CD4-positive, alpha-beta memory T cell (primary cell): ENCODE results near the gene ZC3H7A. TPM values are rescaled to one million over a fixed set of nuclear protein-coding genes. Genes with fewer than 3 reads are reported as not detected.
"Not testable (repeated sequence)": the region's sequence is repeated elsewhere in the genome, so short reads cannot be mapped to it uniquely, and the experiment has no call there.

Experiments used
- CTCF ChIA-PET: fragments of 350-600 bp; sonication (Branson Sonifier 250); formaldehyde crosslinking; loops from one replicate; lab custom pipeline; 2021; ENCODE audit warnings: inconsistent platforms; ENCODE audit not compliant: partially characterized antibody; lab: Charles Lee
- POLR2A ChIA-PET: fragments of 350-600 bp; sonication (Branson Sonifier 250); formaldehyde crosslinking; loops from one replicate; lab custom pipeline; 2021; ENCODE audit not compliant: partially characterized antibody; lab: Charles Lee
- DNase-seq, 5 donors: peaks; one replicate each; pipeline versions ENCODE4 v3.0.0 to v3.0.0-alpha.2; 2020 to 2022; ENCODE audit warnings: mixed read lengths in 1 of 5
- H3K27ac ChIP-seq: one replicate; pipeline ENCODE4 v1.7.0; 2013; ENCODE audit warnings: low read depth, low read length
- H3K27me3 ChIP-seq: 2 replicates; pipeline ENCODE4 v1.7.0; 2013; ENCODE audit warnings: mild to moderate bottlenecking, low read length, moderate library complexity; ENCODE audit not compliant: insufficient read depth
- H3K36me3 ChIP-seq: 2 replicates; pipeline ENCODE4 v1.7.0; 2013; ENCODE audit warnings: mild to moderate bottlenecking, low read length, moderate library complexity; ENCODE audit not compliant: insufficient read depth
- H3K4me1 ChIP-seq: 2 replicates; pipeline ENCODE4 v1.7.0; 2013; ENCODE audit warnings: mild to moderate bottlenecking, low read length, moderate library complexity; ENCODE audit not compliant: insufficient read depth
- H3K4me3 ChIP-seq, 2 donors: one replicate each; pipeline ENCODE4 v1.7.0; 2013; ENCODE audit warnings: low read length in 2 of 2, mild to moderate bottlenecking in 1 of 2
- H3K9me3 ChIP-seq, 2 donors: one replicate each; pipeline ENCODE4 v1.7.0; 2013; ENCODE audit warnings: low read length in 2 of 2, control low read depth in 1 of 2; ENCODE audit not compliant: control insufficient read depth in 1 of 2
- H3K27ac Mint-ChIP-seq, 7 donors: one replicate each; pipeline ENCODE4 v1.8.0; 2020 to 2021; ENCODE audit warnings: mixed read lengths in 7 of 7, mild to moderate bottlenecking in 6 of 7, inconsistent platforms in 3 of 7, moderate library complexity in 3 of 7
- H3K27me3 Mint-ChIP-seq, 2 donors: one replicate each; pipeline ENCODE4 v1.8.0; 2020 to 2021; ENCODE audit warnings: mixed read lengths in 2 of 2
- H3K36me3 Mint-ChIP-seq, 2 donors: one replicate each; pipeline ENCODE4 v1.8.0; 2020 to 2021; ENCODE audit warnings: mixed read lengths in 2 of 2, inconsistent platforms in 1 of 2, mild to moderate bottlenecking in 1 of 2
- H3K4me1 Mint-ChIP-seq, 4 donors: one replicate each; pipeline ENCODE4 v1.8.0; 2020 to 2021; ENCODE audit warnings: mixed read lengths in 4 of 4, mild to moderate bottlenecking in 1 of 4
- H3K4me3 Mint-ChIP-seq, 8 donors: one replicate each; pipeline ENCODE4 v1.8.0; 2020 to 2021; ENCODE audit warnings: mixed read lengths in 8 of 8, mild to moderate bottlenecking in 7 of 8, moderate library complexity in 6 of 8, inconsistent platforms in 3 of 8
- H3K9me3 Mint-ChIP-seq, 8 donors: one replicate each; pipeline ENCODE4 v1.8.0; 2020 to 2021; ENCODE audit warnings: mixed read lengths in 8 of 8, mild to moderate bottlenecking in 5 of 8, inconsistent platforms in 3 of 8, moderate library complexity in 1 of 8
- intact Hi-C: fragments of 100-400 bp; cut with micrococcal nuclease; formaldehyde crosslinking; loops from one replicate; pipeline ENCODE4 v1.15.1; 2023
- polyA plus RNA-seq, 2 donors: library from polyadenylated mRNA; unstranded; fragments of 300-500 nt; fragmentation: Illumina TruSeq; gene quantifications; one replicate each; pipeline ENCODE4 v1.2.3, GENCODE V29; 2021
- total RNA-seq, 2 experiments: library from RNA; stranded (reverse); gene quantifications; one replicate each; pipeline ENCODE4 v1.2.3, GENCODE V29; 2021

The ZC3H7A gene
- total and polyA plus RNA-seq, 4 experiments from 2014 or later = 39.9 to 92.1 (median 66.3) TPM

GRCh38 chr16:11784980-11785599, 12.0 kb downstream of the ZC3H7A start:
- POLR2A ChIA-PET = interaction anchor here (3.5 to 8.3 kb wide), 2 partner anchors 12 to 42 kb away, joined by 21 to 155 read pairs; partner anchors contain the start of genes TXNDC11 and ZC3H7A
- not testable (repeated sequence) for H3K9me3 ChIP-seq
- H3K27ac ChIP-seq = peak overlapping the region; percentile 33

DNA sequence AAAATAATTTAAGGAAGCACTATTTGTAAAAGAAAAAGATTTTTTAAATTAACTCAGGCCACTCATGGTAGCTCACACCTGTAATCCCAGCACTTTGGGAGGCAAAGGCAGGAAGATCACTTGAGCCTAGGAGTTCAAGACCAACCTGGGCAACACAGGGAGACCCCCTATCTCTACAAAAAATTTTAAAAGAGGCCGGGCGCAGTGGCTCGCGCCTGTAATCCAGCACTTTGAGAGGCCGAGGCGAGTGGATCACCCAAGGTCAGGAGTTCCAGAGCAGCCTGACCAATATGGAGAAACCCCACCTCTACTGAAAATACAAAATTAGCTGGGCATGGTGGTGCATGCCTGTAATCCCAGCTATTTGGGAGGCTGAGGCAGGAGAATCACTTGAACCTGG, 12.7 kb downstream of the ZC3H7A start:
- peak overlapping the region; percentile 96 for H3K27ac ChIP-seq
- H3K36me3 ChIP-seq, H3K9me3 Mint-ChIP-seq, H3K4me3 ChIP-seq, DNase-seq, H3K27me3 ChIP-seq, H3K27me3 Mint-ChIP-seq, intact Hi-C loops, H3K9me3 ChIP-seq: not testable (repeated sequence)
- H3K27ac Mint-ChIP-seq = peak overlapping the region in 6 of 7 donors; percentile 48 to 97 (median 82)
- H3K4me3 Mint-ChIP-seq = peak overlapping the region in 3 of 8 donors; percentile 20 to 57 (median 34)
- H3K4me1 Mint-ChIP-seq = peaks cover 43 to 72% (median 58%) of the 10 kb centered on the region in 4 donors
- ChIA-PET POLR2A (interaction anchor here (0.9 to 8.3 kb wide), 3 partner anchors 8 to 41 kb away, joined by 3 to 155 read pairs (median 21); partner anchors contain the start of genes TXNDC11 and ZC3H7A), CTCF (interaction anchor here (0.7 to 3.3 kb wide), 4 partner anchors 9 to 284 kb away, joined by 4 to 24 read pairs (median 4); partner anchors contain the start of gene ZC3H7A)
- peaks cover 0 to 23% of the 10 kb centered on the region in 2 donors for H3K36me3 Mint-ChIP-seq
- peaks cover 84% of the 10 kb centered on the region for H3K4me1 ChIP-seq

More at GRCh38 chr16:11784980-11785599, 12.0 kb downstream of the ZC3H7A start:
- intact Hi-C loops, DNase-seq, H3K27me3 Mint-ChIP-seq, H3K4me3 Mint-ChIP-seq, H3K9me3 Mint-ChIP-seq, H3K4me3 ChIP-seq, H3K36me3 ChIP-seq, H3K27me3 ChIP-seq: not testable (repeated sequence)
- H3K27ac Mint-ChIP-seq = peak overlapping the region in 6 of 7 donors; percentile 53 to 97 (median 85)
- CTCF ChIA-PET = interaction anchor here (1.1 to 3.3 kb wide), 4 partner anchors 8 to 283 kb away, joined by 4 to 24 read pairs (median 4); partner anchors contain the start of gene ZC3H7A
- peaks cover 44 to 74% (median 60%) of the 10 kb centered on the region in 4 donors for H3K4me1 Mint-ChIP-seq
- H3K36me3 Mint-ChIP-seq = peaks cover 0 to 19% of the 10 kb centered on the region in 2 donors
- peaks cover 89% of the 10 kb centered on the region for H3K4me1 ChIP-seq

DNA sequence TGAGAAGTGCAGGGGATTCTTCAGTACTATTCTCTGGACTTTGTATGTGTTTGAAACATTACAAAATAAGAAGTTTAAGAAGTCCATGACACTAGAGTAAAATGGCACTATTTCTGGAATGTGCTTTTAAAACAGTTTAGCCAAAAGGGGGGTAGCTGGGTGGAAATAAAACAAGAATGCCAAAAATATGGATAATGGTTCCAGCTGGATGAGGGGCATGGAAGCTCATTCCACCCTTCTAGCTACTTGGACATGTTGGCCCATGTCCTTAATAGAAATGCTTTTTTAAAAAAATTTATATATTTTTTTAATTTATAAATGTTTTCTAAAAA, 13.1 kb downstream of the ZC3H7A start:
- H3K4me3 ChIP-seq = peak overlapping the region in 1 of 2 donors; percentile 58

GRCh38 chr16:11783319-11784037, 13.6 kb downstream of the ZC3H7A start:
- Mint-ChIP-seq H3K27ac (peak overlapping the region; percentile 97 to 100 (median 98)), H3K4me1 (peaks cover 42 to 66% (median 53%) of the 10 kb centered on the region in 4 donors), H3K36me3 (peaks cover 0 to 26% of the 10 kb centered on the region in 2 donors), H3K27me3 (no peaks in the 10 kb centered on the region), H3K9me3 (no peaks in the 10 kb centered on the region), H3K4me3 (peak overlapping the region; percentile 82 to 90 (median 86))
- H3K4me3 ChIP-seq = peak overlapping the region; percentile 58 to 87
- no peaks in the 10 kb centered on the region for H3K27me3 ChIP-seq
- intact Hi-C loops = loop anchor here (1.0 to 2.0 kb wide), 4 partner anchors 14 to 131 kb away; partner anchors contain the start of genes GSPT1, RSL1D1, TXNDC11 and ZC3H7A
- POLR2A ChIA-PET = interaction anchor here (0.9 to 8.3 kb wide), 7 partner anchors 8 to 68 kb away, joined by 3 to 155 read pairs (median 4); partner anchors contain the start of genes RSL1D1, TXNDC11 and ZC3H7A
- no peaks in the 10 kb centered on the region for H3K9me3 ChIP-seq
- H3K27ac ChIP-seq = peak overlapping the region; percentile 96
- CTCF ChIA-PET = interaction anchor here (0.5 to 3.3 kb wide), 3 partner anchors 10 to 49 kb away, joined by 3 to 24 read pairs (median 4); partner anchors contain the start of gene ZC3H7A
- H3K4me1 ChIP-seq = peaks cover 75% of the 10 kb centered on the region
- no peaks in the 10 kb centered on the region for H3K36me3 ChIP-seq
- peak; percentile 79 to 88 (median 84) for DNase-seq

More for the DNA sequence above, 13.1 kb downstream of the ZC3H7A start:
- ChIA-PET POLR2A (interaction anchor here (0.9 to 8.3 kb wide), 3 partner anchors 8 to 41 kb away, joined by 3 to 155 read pairs (median 21); partner anchors contain the start of genes TXNDC11 and ZC3H7A), CTCF (interaction anchor here (0.7 to 3.3 kb wide), 3 partner anchors 10 to 284 kb away, joined by 4 to 24 read pairs (median 4); partner anchors contain the start of gene ZC3H7A)
- no peaks in the 10 kb centered on the region for H3K9me3 Mint-ChIP-seq
- Histone ChIP-seq H3K4me1 (peaks cover 80% of the 10 kb centered on the region), H3K27me3 (no peaks in the 10 kb centered on the region), H3K27ac (peak overlapping the region; percentile 96), H3K36me3 (no peaks in the 10 kb centered on the region), H3K9me3 (no peaks in the 10 kb centered on the region)
- peak overlapping the region; percentile 97 to 100 (median 98) for H3K27ac Mint-ChIP-seq
- H3K4me3 Mint-ChIP-seq = peak overlapping the region; percentile 82 to 90 (median 86)
- H3K36me3 Mint-ChIP-seq = peaks cover 0 to 24% of the 10 kb centered on the region in 2 donors
- no peak for DNase-seq
- intact Hi-C loops = no loop called here
- H3K4me1 Mint-ChIP-seq = peaks cover 43 to 71% (median 57%) of the 10 kb centered on the region in 4 donors
- H3K27me3 Mint-ChIP-seq = no peaks in the 10 kb centered on the region

- H3K4me3 ChIP-seq = no peak overlapping the region
- H3K4me1 Mint-ChIP-seq = peaks cover 32 to 52% (median 41%) of the 10 kb centered on the region in 4 donors
- H3K27me3 Mint-ChIP-seq = no peaks in the 10 kb centered on the region
- no peaks in the 10 kb centered on the region for H3K27me3 ChIP-seq
- peaks cover 58% of the 10 kb centered on the region for H3K4me1 ChIP-seq
- no peaks in the 10 kb centered on the region for H3K36me3 ChIP-seq
- ChIA-PET CTCF (interaction anchor here (0.8 to 2.4 kb wide), 5 partner anchors 10 to 286 kb away, joined by 3 to 13 read pairs (median 3); partner anchors contain the start of gene ZC3H7A), POLR2A (interaction anchor here (1.9 to 8.3 kb wide), 4 partner anchors 10 to 38 kb away, joined by 6 to 155 read pairs (median 20); partner anchors contain the start of genes TXNDC11 and ZC3H7A)
- peak overlapping the region; percentile 96 for H3K27ac ChIP-seq
- no peaks in the 10 kb centered on the region for H3K9me3 Mint-ChIP-seq
- H3K9me3 ChIP-seq = no peaks in the 10 kb centered on the region
- peaks cover 3 to 24% of the 10 kb centered on the region in 2 donors for H3K36me3 Mint-ChIP-seq
- H3K4me3 Mint-ChIP-seq = peak overlapping the region; percentile 45 to 80 (median 59)
- H3K27ac Mint-ChIP-seq = peak overlapping the region; percentile 93 to 100 (median 98)
- DNase-seq = no peak
- intact Hi-C loops = loop anchor here (2.0 kb wide), 2 partner anchors 39 to 133 kb away; partner anchors contain the start of genes GSPT1 and TXNDC11
Measured at GRCh38 chr16:11781773-11782172, 15.3 kb downstream of the ZC3H7A start.

DNA sequence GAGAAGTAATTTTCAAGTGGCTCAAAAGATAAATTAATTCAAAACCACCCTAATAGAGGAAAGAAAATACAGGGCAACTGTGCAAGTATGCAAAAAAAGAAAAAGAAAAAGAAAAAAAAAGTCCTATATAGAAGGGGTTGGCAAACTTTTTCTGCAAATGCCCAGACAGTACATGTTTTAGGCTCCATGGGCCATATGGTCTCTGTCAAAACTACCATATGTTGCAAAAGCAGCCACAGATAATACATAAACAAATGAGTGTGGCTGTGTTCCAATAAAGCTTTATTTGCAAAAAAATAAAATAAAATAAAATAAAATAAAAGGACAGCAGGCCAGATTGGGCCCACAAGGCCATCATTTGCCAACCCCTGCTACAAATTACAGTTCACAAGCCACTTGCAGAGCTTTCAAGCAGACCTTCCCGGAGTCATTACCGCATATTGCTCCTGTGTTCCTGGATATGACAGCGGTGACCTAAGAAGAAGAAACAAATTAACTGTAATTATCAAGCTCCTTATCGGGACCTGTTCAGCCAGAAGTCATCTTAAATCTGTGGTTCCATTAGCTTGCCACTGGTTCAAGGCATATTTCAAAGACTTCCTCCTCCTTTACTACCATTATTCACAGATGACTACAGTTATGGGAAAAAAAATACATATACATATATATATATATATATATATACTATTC, 15.9 kb downstream of the ZC3H7A start:
- no peak for DNase-seq
- no peaks in the 10 kb centered on the region for H3K9me3 Mint-ChIP-seq

More for the DNA sequence above, 15.9 kb downstream of the ZC3H7A start:
- peaks cover 52% of the 10 kb centered on the region for H3K4me1 ChIP-seq
- no peaks in the 10 kb centered on the region for H3K9me3 ChIP-seq
- ChIA-PET CTCF (interaction anchor here (1.0 to 2.4 kb wide), 6 partner anchors 11 to 287 kb away, joined by 3 to 13 read pairs (median 4); partner anchors contain the start of gene ZC3H7A), POLR2A (interaction anchor here (1.9 to 8.3 kb wide), 3 partner anchors 9 to 38 kb away, joined by 6 to 155 read pairs (median 20); partner anchors contain the start of gene ZC3H7A)
- H3K27me3 Mint-ChIP-seq = no peaks in the 10 kb centered on the region
- no peaks in the 10 kb centered on the region for H3K27me3 ChIP-seq
- no peak overlapping the region for H3K4me3 ChIP-seq
- H3K4me3 Mint-ChIP-seq = peak overlapping the region in 1 of 8 donors; percentile 80
- peak overlapping the region; percentile 96 for H3K27ac ChIP-seq
- peaks cover 5% of the 10 kb centered on the region for H3K36me3 ChIP-seq
- H3K27ac Mint-ChIP-seq = peak overlapping the region; percentile 93 to 100 (median 98)
- H3K36me3 Mint-ChIP-seq = peaks cover 3 to 27% of the 10 kb centered on the region in 2 donors
- H3K4me1 Mint-ChIP-seq = peaks cover 26 to 45% (median 35%) of the 10 kb centered on the region in 4 donors
- intact Hi-C loops = no loop called here
